ENCODE data around the gene PCLO.

DNA sequence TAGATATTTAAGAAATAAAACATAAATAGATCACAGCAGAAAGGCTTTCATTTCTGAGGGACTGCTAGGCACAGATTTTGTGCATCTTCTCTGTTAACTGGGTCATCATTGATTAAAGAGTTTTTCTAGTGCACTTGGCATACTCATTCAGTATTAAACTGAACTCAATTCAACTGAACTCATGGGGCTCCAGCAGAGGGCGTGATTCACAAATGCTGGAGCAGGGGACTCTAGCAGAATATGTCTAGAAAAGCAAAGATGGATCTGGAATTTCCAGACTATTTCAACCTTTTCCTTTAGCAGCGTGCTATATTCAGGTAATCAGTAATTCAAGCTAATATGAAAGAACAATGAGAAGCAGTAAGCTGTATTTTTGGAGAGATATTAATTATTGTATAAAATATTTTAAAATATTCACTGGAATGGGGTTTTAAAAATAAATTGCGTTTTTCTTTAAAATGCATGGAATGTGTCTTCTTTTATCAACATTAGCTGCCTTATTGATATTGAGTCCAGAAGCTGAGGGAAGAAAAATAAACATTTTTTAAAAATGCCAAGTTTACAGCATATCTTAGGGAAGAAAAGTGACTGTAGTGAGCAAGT lies 422.3 kb downstream of the PCLO start:
- TF ChIP-seq CTCF (conservative IDR thresholded peaks at IDR 0.05; ENCODE audit: low read depth, low read length), result peak; percentile 82
- no peak for TF ChIP-seq EZH2 (IDR thresholded peaks at IDR 0.05; ENCODE audit: low read length, unreplicated experiment)
- no peak for TF ChIP-seq EZH2phosphoT487 (IDR thresholded peaks at IDR 0.05; ENCODE audit: borderline replicate concordance, low read length)
